Measurements from ENCODE around the gene MOV10.

The MOV10 gene

GRCh38 chr1:112704934-112705627 is 30.6 kb downstream of the MOV10 start:
- peaks cover 23% of the 10 kb centered on the region for H3K27me3 ChIP-seq (ENCODE audit: insufficient read depth, poor library complexity, severe bottlenecking)

DNA sequence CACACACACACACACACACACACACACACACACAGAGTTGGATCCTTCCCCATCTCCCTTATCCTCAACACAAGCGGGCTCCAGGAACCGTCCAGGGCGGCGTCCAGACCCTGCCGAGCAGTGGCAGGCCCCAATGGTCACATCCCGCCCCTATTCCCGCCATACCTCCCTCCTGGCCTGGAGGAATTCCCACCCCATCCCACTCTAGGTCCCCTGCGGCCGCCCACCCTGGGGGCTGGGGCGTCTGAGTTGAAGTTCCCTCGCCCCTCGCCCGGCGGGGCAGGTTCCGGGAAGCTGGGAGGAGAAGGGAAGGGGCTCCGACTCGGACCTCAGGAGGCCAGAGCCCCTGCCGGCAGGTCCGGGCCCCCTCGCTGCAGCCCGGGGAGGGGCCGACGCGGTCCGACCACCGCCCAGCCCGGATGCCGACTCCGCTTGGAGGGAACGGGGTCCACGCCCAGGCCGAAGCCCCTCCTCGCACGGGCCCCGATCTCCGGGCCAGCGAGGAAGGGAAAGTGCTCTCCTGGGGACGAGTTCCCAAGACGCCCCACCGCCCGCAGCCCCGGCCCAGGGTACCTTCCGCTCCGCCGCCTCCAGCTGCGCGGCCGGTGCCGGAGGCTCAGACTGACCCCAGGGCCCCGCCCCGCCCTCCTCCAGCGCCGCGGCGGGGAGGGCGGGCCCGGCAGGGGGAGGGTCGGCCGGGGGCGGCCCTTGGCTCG is 32.2 kb downstream of the MOV10 start, which contains the start of gene RHOC:
RHOC (minus strand) TSS at position 623 of the 716 bp plus-strand sequence. CDS start 3,328 bp downstream, outside the sequence.
- Histone ChIP-seq H3K27ac (replicated peaks) (no peak within 1 kb of the TSS), H3K27me3 (ENCODE audit: insufficient read depth, poor library complexity, severe bottlenecking) (peaks cover 36% of the 10 kb centered on the region), H3K4me3 (replicated peaks; ENCODE audit: insufficient read depth, low read length) (peak within 1 kb of the TSS; percentile 51)
- no peak for DNase-seq (ENCODE audit: low read depth in 1 of 2, low spot score in 1 of 2)
- no peak for TF ChIP-seq REST (IDR thresholded peaks at IDR 0.05; ENCODE audit: insufficient replicate concordance, low read depth)
- TF ChIP-seq GABPA (IDR thresholded peaks at IDR 0.05; ENCODE audit: low read depth), result no peak
- no peak for TF ChIP-seq SPI1 (IDR thresholded peaks at IDR 0.05; ENCODE audit: borderline replicate concordance, low read depth)
- TF ChIP-seq CTCF (IDR thresholded peaks at IDR 0.05; ENCODE audit: insufficient read depth, low read length), result no peak
- TF ChIP-seq POLR2AphosphoS5 (IDR thresholded peaks at IDR 0.05; ENCODE audit: low read depth), result no peak

More at GRCh38 chr1:112704934-112705627, 30.6 kb downstream of the MOV10 start:
- Histone ChIP-seq H3K4me3 (replicated peaks; ENCODE audit: insufficient read depth, low read length) (no peak overlapping the region), H3K27ac (replicated peaks) (no peak overlapping the region)
- TF ChIP-seq SPI1 (IDR thresholded peaks at IDR 0.05; ENCODE audit: borderline replicate concordance, low read depth) (peak; percentile 77; the same call in 1 of the 2 replicates), POLR2AphosphoS5 (IDR thresholded peaks at IDR 0.05; ENCODE audit: low read depth) (no peak), CTCF (IDR thresholded peaks at IDR 0.05; ENCODE audit: insufficient read depth, low read length) (no peak), REST (IDR thresholded peaks at IDR 0.05; ENCODE audit: insufficient replicate concordance, low read depth) (no peak), GABPA (IDR thresholded peaks at IDR 0.05; ENCODE audit: low read depth) (no peak)
- DNase-seq (ENCODE audit: low read depth in 1 of 2, low spot score in 1 of 2), result peak; percentile 53 to 90

DNA sequence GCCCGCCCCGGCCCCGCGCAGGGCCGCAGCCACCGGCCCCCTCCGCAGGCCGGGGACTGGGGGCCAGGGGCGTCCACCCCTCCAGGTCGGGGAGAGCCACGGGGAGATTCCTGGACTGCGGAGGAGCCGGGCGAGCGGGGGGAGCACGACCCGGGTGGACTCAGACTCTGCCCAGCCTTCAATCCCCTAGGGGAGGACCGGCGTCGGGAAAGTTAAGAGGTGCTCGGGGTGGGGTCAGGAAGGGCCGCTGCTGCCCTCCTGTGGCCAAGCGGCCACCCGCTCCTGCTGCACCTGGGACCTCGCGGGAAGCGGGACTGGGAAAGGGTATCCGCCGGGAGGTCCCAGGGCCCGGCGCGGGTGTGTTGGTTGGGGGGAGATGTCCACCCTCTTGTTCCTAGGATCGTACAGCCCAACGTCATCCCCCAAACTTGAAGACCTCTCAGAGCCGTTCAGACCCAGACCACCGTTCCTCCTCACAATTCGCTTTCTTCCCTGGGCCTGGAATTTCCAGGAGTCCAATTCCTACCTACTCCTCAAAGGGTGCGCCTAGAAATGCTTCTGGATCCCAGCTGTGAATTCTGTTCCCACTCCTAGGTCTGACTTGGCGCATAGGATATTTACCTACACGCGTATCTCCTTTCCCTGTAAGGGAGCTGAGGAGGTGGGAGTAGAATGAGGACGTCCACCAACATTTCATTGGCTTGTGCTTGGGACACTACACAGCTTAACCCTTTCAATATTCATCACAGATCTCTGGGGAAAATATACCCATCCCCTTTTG is 33.0 kb downstream of the MOV10 start:
- Histone ChIP-seq H3K27me3 (ENCODE audit: insufficient read depth, poor library complexity, severe bottlenecking) (peaks cover 37% of the 10 kb centered on the region), H3K4me3 (replicated peaks; ENCODE audit: insufficient read depth, low read length) (peak overlapping the region; percentile 51), H3K27ac (replicated peaks) (no peak overlapping the region)
- peak; percentile 74 for TF ChIP-seq CTCF (IDR thresholded peaks at IDR 0.05; ENCODE audit: insufficient read depth, low read length)
- no peak for TF ChIP-seq GABPA (IDR thresholded peaks at IDR 0.05; ENCODE audit: low read depth)
- TF ChIP-seq REST (IDR thresholded peaks at IDR 0.05; ENCODE audit: insufficient replicate concordance, low read depth), result no peak
- no peak for TF ChIP-seq SPI1 (IDR thresholded peaks at IDR 0.05; ENCODE audit: borderline replicate concordance, low read depth)
- no peak for TF ChIP-seq POLR2AphosphoS5 (IDR thresholded peaks at IDR 0.05; ENCODE audit: low read depth)
- peak; percentile 55 to 61 for DNase-seq (ENCODE audit: low read depth in 1 of 2, low spot score in 1 of 2)

All from HL-60 (cell line).